Measurements from ENCODE around the gene MAP6D1.

The MAP6D1 gene

GRCh38 chr3:183822631-183823030, 2.7 kb downstream of the MAP6D1 start:
- DNase-seq: no peak

DNA sequence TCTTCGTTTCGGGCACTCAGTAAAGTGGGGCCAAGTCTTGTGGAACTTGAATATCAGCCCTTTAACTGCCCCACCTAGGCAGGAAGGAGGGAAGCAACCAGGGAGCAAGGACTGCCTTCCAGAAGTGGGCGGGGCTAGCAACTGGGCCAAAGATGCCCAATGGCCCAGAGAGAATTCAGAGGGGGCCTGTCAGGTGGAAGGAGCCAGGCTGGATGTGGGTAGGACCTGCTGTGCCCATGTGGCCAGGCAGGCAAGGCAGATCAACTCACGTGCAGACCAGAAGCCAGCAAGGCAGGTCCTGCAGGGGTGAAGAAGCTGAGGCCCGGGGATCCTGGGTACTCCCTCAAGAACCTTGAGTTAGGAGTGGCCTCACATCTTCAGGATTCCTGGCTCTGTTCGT, 5.5 kb downstream of the MAP6D1 start:
- DNase-seq: no peak

GRCh38 chr3:183818706-183819624, 6.4 kb downstream of the MAP6D1 start:
- DNase-seq: no peak

DNA sequence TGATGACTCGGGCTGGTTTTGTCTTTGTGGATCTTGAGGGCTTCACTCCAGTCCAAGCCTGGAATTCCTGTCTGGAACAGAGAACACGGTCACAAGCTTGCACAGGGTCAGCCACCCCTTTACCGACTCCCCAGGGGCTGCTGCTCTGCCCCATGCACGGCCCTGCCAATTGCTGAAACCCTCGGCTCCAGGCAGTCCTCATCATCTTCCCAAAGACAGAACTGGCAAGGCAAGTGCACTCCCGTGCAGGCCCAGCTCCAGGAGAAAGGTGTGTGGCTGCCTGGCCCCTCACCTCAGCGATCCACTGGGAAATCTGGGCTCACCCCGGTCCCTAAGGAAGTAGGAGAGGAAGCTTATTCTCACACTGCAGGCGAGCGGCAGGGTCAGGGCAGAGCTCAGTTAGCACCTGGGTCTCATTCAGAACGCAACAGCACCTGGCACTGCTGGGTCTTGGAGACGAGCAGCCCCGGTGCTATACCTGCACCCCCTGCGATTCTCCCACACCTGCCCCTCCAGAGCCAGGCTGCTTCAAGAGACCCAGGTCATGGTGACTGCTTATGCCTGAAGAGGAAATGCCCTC, 7.2 kb downstream of the MAP6D1 start:
- no peak for DNase-seq

DNA sequence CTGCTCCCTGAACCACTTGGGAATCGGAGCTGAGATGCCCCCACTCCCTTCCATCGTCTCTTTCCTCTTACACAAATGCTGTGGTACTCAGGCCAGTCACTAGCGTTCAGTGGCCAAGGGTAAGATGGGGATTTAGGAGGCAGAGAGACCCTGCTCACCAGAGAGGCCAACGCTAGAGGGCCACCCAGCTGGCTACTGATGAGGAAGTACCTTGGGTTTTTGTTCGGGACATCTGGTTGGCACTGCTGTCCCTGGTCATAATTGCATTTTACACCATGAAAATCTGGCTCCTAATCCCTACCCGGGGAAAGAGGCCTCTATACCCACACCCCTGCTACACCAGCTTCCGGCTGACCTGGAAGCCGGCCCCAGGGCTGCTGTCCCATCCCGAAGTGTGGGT, 7.7 kb downstream of the MAP6D1 start:
- DNase-seq: no peak

DNA sequence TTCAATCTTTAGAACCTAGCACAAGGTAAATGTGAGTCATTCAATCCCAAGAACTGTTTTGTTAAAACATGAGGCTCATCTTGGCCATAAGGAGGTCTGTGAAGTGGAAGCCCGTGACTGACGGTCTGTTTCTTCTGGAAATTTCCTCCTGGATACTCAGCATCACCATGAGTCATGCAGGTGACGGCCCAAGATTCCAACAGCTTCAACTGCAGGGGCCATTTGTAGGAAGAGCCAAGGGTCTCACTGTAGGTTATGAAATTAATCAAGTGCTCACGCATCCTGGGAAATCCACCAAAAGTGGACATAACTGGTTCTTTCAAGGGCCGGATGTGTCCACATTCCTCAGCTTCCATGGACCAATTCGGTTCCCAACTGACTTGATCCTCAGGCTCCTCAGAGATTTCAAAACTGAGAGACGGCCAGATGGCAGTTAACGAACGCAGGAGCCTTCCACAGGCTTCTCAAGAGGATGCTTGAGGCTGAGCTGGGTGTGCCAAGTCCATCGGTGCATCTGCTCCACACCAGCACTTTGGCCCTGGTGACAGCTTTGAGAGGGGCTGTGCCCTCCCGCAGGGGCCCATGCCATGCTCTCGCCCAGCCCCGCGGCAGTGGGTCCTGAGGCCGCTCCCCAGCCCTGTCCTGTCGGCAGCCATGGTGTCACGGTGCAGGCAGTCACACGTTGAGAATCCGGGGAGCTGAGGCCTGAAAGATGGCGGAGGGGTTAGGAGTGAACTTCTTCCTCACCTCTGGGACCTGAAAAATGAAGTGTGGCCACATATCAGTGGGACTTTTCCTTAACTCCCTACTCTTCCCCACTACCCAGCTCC, 8.5 kb downstream of the MAP6D1 start:
- DNase-seq: no peak

GRCh38 chr3:183815951-183816475, 9.4 kb downstream of the MAP6D1 start:
- DNase-seq: no peak

DNA sequence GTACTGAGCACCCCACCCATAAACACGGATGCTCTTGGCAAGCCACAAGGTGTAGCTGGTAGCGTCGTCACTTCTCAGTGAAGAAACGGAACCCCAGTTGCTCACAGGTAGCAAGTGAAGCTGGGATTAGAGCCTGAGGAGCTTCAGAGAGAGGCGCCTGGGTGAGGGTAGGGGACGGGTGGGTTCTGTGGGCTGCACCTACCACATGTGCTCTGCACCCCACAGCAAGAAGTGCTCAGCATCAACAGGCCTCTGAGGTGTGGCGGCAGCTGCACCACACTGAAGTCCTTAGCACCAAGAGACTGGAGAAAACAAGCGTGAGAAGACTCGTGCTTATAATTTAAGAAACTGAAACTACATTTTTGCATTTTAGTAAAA, 9.8 kb downstream of the MAP6D1 start:
- DNase-seq: no peak

DNA sequence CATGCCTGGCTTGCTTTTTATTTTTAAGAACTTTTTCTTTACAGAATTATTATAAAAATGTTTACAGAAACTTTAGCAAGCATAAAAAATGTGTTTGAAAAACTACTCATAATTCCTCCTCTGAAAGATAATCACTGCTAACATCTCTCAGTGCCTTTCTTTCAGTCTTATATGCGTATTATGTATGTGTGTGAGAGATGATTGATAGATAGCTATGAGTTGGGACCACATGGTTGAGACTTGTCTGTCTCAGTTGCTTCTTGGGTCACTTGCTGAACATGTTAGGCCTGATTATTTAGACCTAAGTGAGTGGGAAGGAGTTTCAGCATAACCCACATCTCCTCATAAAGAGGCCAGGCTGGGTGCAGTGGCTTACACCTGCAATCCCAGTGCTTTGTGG, 11.1 kb downstream of the MAP6D1 start:
- no peak for DNase-seq

- no peak for DNase-seq
These were observed 12.5 kb downstream of the MAP6D1 start for GRCh38 chr3:183812761-183813445.

DNA sequence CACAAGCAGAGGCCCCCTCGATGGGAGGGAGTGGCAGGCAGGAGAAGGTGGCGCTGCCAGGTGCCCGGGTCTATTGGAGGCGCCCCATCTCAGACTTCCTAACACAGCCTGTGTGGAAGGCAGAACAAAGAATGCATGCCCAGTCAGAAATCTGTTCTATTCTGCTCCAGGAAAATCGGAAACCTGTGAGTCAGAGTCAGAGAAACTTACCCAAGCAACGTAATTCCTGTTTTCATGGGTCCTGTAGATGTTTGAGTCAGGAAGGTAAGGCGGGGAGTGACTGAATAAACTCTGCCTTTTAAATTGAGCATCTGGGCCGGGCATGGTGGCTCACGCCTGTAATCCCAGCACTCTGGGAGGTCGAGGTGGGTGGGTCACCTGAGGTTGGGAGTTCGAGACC, 13.7 kb downstream of the MAP6D1 start:
- DNase-seq: no peak

DNA sequence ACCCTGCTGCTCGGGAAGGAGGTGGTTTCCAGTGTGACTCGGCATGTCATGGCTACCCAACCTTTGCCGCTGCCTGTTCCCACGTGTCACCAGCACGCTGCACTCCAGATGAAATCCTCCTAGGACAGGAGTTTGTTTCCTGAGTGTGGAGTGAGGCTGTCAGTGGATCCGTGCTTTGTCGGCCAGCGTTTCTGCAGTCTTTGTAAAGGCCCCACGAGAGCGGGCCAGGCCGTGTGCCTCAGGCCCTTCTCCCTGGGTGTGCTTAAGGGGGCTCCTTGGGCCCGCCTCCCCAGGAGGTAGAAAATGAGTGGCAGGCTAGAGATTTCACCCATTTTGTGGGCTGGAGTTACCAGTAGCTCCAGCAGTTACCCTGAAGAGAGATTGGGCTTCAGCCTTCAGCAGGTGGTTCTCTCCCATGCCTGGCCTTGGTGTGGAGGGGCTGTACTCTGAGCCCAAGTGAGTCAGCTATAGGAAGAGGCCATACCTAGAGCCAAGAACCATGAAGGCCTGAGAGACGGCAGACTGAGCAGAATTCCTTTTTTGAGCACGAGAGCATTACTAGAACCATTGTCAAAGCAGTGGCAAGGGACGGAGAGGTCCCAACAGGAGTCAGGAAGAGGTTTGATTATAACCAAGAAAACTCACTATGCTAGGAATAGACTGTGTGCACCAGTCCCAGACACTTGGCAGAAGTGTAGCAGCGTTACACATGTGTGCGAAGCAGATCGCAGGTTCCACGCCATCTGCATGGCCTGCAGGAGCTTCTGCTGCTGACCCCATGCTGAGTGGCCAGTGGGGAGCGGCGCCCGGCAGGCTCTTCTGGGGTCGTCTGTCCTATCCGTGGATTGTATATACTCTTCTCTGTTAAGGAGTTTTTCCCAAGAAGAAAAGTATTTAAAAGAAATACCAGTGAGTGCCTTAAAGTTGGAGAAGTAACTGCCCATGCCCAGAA, 14.5 kb downstream of the MAP6D1 start:
- no peak for DNase-seq

- no peak for DNase-seq
These were observed 16.1 kb downstream of the MAP6D1 start for GRCh38 chr3:183809270-183809669.

- no peak for DNase-seq
These were observed 17.0 kb downstream of the MAP6D1 start for GRCh38 chr3:183808355-183808754.

DNA sequence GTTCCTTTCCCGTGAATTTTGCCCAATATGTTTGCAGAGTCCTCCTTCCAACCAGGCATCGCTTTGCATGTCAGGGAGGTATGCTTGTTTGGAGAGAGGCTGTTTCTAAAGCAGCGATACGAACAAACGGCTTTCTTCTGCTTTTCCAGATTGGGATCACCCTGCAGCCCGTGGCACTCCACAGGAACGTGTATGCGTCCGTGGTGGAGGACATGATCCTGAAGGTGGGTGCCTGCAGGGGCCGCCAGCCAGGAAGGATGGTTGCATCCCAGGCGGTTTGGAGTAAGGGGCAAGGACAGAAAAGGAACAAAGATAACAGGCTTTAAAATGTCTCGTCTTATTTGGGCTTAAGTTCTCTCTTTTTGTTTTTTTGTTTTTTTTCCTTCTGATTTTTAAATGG, 17.5 kb downstream of the MAP6D1 start:
- DNase-seq: no peak

DNA sequence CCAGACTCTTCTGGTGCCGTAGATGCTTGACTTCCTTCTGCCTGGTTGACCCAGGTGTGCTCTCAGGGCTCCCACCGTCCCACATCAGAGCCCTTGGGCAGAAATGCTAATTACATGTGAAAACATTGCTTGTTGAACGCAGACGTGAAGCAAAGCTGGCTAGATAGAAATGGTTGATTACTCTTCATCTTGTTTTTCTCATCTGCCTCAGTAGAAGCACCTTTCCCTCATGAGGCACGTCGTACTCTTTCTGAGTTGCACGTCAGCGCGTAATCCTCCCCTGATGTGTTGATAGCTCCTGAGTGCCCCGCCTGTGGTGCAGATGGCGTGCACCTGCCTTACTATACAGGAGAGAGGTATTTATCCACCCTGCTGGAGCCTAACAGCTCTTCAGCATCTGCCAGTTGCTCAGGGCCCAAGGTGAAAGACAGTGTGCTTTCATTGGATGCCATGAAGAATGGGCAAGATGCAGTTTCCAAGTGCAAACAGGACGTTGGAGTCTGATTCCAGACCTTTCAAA, 18.1 kb downstream of the MAP6D1 start:
- no peak for DNase-seq

- DNase-seq: no peak
These were observed 22.4 kb downstream of the MAP6D1 start for GRCh38 chr3:183802989-183803388.

- DNase-seq: no peak
These were observed 23.8 kb downstream of the MAP6D1 start for GRCh38 chr3:183801601-183802000.

GRCh38 chr3:183800243-183800863, 25.0 kb downstream of the MAP6D1 start:
- no peak for DNase-seq

GRCh38 chr3:183799461-183799860, 25.9 kb downstream of the MAP6D1 start:
- DNase-seq: no peak

DNA sequence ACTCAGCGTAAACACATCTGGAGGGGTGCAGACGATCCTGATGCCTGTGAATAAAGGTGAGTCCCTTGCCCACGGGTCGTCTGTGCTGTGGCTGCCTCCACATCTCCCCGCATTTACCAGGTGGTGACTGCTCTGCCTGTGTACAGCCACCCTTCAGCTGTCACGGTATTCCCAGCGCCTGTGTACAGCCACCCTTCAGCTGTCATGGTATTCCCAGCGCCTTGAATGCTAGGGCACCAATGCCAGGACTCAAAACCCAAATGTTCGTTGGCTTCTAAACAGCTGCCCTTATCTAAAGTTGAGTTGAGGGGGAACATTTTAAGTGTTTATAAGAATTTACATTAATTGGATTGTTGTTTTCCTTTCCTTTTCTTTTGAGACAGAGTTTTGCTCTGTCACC, 27.4 kb downstream of the MAP6D1 start:
- DNase-seq: no peak

Measured in GF-D8 (cell line).